IPS-15b (cell line): ENCODE data around the gene TNRC6C.

Source experiments
- H3K27me3 ChIP-seq: one replicate; pipeline ENCODE4 v1.6.1; 2013; ENCODE audit warnings: low read length; ENCODE audit not compliant: control insufficient read depth, insufficient read depth
- H3K36me3 ChIP-seq: one replicate; pipeline ENCODE4 v1.6.1; 2013; ENCODE audit warnings: low read length; ENCODE audit not compliant: control insufficient read depth, insufficient read depth
- H3K4me1 ChIP-seq: one replicate; pipeline ENCODE4 v1.6.1; 2013; ENCODE audit warnings: mild to moderate bottlenecking, low read length; ENCODE audit not compliant: control insufficient read depth, insufficient read depth
- H3K4me3 ChIP-seq: one replicate; pipeline ENCODE4 v1.5.1; 2013; ENCODE audit warnings: low read depth, low read length
- H3K9ac ChIP-seq: one replicate; pipeline ENCODE4 v1.6.1; 2013; ENCODE audit warnings: low read depth, mild to moderate bottlenecking, low read length
- H3K9me3 ChIP-seq: one replicate; pipeline ENCODE4 v1.6.1; 2013; ENCODE audit warnings: mild to moderate bottlenecking, low read length; ENCODE audit not compliant: control insufficient read depth, insufficient read depth

Gene TNRC6C

DNA sequence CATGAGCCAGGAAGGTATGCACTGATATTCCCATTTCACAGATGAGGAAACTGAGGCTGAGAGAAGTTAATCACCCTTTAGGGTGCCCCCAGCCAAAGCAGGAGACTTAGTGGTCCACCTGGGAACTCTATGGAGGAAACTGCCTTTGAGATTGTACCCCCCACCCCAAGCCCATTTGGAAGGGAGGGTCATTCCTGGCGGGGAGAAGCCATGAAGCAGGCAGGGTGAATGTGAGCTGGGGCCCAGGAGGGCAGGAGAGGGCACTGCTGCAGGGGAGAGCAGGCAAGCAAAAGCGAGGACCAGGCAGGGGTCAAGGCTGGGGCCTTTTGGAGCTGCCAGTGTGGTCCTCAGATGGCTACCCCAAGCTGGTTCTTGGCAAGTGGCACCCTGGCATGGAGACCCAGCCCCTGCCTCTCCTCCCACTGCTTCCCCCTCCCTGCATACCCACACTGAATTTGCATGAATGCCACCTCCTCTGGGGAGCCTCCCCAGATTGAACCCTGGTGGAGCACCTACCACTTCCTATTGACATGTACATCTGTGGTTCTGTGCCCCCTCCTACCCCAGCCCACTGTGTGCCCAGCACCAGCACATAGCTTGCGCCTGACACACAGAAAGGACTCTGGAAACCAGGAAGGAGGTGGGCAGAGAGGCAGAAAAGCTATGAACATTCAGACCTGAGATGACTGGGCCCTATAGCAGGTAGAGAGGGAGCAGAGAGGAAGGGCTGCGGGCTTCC lies 171.0 kb downstream of the TNRC6C start:
- no peak overlapping the region for H3K9ac ChIP-seq
- peak overlapping the region; percentile 37 for H3K4me3 ChIP-seq

DNA sequence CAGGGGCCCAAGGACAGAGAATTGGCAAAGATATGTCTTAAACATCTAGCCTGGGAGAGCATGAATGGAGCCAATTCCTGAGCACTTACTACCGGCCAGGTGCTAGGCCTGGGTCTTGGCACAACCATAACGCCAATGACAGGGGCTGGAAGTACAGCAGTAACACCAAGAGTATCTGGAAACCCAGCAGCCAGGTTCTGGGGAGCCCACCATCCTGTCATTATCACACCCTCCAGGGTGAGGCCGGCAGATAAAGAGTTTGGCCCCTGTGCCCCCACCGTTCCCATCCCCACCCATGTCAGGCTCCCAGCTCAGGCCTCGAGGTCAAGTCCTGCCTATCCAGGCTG lies 171.6 kb downstream of the TNRC6C start:
- Histone ChIP-seq H3K4me1 (peaks cover 11% of the 10 kb centered on the region), H3K4me3 (no peak overlapping the region)

More for the DNA sequence above, 171.0 kb downstream of the TNRC6C start:
- H3K4me1 ChIP-seq, result peaks cover 11% of the 10 kb centered on the region
- peaks cover 28% of the 10 kb centered on the region for H3K27me3 ChIP-seq
- no peaks in the 10 kb centered on the region for H3K9me3 ChIP-seq
- peaks cover 7% of the 10 kb centered on the region for H3K36me3 ChIP-seq

DNA sequence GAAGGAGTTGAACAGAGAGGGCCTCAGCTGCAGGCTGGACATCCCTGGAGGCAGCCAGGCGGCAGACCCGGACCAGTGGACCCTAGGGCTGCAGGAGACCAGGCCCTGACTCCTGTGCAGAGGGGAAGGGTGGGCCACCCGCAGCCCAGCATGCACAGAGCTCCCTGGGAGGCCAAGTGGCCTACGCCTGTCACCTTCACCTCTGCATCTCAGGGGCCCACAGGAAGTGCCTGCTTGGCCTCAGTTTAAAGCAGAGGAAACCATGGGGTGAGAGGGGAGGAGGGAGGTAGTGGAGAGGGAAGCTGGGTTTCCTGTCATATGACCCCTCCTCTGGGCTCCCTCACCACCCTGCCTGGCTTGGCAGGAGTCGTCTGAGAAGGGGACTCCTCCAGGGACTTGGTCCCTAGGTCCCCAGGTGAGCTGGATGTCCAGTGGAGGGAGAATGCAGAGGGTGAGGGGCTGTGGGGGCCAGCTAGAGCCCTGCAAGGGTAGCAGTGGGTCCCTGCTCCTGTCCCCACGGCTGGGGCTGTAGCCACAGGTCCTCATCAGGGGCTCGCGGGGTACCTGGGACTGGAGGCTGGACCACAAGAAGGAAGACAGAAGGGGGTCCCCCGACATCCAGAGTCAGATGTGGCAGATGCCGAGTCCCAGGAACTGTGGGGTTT lies 172.1 kb downstream of the TNRC6C start, which contains the start of gene TMC8:
Gene TMC8 (plus strand): TSS at position 335 of the 665 bp plus-strand sequence. CDS start 818 bp downstream, outside the sequence.
- peaks cover 5% of the 10 kb centered on the region for H3K36me3 ChIP-seq
- H3K4me1 ChIP-seq, result peaks cover 11% of the 10 kb centered on the region
- peak within 1 kb of the TSS; percentile 37 for H3K4me3 ChIP-seq
- no peaks in the 10 kb centered on the region for H3K9me3 ChIP-seq
- H3K27me3 ChIP-seq, result peaks cover 28% of the 10 kb centered on the region
- no peak within 1 kb of the TSS for H3K9ac ChIP-seq

More for the DNA sequence above, 171.6 kb downstream of the TNRC6C start:
- H3K9ac ChIP-seq, result no peak overlapping the region
- H3K36me3 ChIP-seq, result peaks cover 7% of the 10 kb centered on the region
- H3K9me3 ChIP-seq, result no peaks in the 10 kb centered on the region
- H3K27me3 ChIP-seq, result peaks cover 28% of the 10 kb centered on the region

DNA sequence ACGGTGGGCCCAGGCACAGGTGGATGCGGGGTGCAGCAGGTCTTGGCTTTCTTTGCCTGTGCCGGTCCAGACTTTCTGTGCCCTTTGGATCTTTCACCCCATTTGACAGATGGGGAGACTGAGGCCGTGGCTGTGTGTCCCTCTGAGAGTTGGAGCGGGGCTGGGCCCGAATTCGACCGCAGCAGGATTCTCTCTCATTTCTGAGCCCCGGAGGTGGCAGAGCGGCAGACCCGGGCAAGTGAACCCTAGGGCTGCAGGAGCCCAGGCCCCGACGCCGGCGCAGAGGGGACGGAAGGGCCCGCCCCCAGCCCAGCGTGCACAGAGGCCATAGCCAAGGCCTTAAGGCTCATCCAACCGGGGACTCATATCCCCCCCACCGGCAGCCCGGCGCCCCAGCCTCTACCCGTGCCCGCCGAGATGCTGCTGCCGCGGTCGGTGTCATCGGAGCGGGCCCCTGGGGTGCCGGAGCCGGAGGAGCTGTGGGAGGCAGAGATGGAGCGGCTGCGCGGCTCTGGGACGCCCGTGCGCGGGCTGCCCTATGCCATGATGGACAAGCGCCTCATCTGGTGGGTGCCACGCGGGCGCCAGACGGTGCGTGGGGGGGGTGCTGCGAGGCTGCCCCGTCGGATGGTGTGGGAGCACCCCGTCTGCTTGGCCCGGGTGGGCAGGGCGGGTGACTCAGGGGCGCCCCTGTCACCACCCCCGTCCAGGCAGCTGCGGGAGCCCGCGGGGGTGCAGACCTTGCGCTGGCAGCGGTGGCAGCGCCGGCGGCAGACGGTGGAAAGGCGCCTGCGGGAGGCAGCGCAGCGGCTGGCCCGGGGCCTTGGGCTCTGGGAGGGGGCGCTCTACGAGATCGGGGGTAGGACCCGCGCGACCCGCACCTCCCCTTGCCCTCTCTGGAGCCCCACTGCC lies 172.9 kb downstream of the TNRC6C start:
- H3K36me3 ChIP-seq, result no peaks in the 10 kb centered on the region
- peaks cover 28% of the 10 kb centered on the region for H3K27me3 ChIP-seq
- H3K9ac ChIP-seq, result no peak overlapping the region
- no peaks in the 10 kb centered on the region for H3K9me3 ChIP-seq
- peak overlapping the region; percentile 37 for H3K4me3 ChIP-seq
- peaks cover 11% of the 10 kb centered on the region for H3K4me1 ChIP-seq

DNA sequence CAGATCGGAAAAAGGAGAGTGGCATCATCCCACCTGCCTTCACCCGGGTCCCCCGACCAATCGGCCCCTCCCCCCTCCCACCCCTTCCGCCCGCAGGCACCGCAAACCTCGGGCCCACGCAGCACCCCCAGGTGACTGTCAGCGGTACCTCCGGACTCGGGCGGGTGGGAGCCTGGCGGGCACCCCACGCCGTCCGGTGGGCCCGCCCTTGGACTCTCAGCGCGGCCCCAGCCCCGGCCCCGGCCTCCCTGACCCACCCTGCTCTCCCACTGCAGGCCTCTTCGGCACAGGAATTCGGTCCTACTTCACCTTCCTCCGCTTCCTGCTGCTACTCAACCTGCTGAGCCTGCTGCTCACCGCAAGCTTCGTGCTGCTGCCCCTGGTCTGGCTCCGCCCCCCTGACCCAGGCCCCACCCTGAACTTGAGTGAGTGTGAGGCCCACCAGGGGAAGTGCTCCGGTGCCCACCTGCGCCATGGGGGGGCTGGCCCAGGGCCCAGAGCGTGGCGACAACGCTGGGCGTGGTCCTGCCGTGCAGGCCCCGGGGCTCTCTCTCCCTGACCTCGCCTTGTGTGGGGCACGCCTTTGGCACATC lies 173.7 kb downstream of the TNRC6C start:
- no peaks in the 10 kb centered on the region for H3K36me3 ChIP-seq
- peak overlapping the region; percentile 37 for H3K4me3 ChIP-seq
- H3K4me1 ChIP-seq, result peaks cover 8% of the 10 kb centered on the region
- no peaks in the 10 kb centered on the region for H3K9me3 ChIP-seq
- no peak overlapping the region for H3K9ac ChIP-seq
- peaks cover 28% of the 10 kb centered on the region for H3K27me3 ChIP-seq

DNA sequence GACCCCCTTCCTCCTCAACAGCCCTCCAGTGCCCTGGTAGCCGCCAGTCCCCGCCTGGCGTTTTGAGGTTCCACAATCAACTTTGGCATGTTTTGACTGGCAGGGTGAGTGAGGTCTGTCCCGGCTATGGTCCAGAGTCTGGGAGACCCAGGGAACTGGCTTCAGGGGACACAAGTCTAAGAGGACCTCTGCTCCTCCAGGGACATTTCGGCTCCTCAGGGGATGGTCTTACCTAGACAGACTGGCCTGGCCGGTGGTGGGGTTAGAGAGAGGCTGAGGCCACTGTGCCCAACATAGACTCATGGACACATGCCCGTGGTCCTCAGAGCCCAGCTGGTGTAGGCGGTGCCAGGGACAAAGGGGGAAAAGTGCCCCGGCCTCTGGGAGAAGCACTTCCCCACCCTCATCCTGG lies 174.3 kb downstream of the TNRC6C start:
- H3K9me3 ChIP-seq, result no peaks in the 10 kb centered on the region
- H3K36me3 ChIP-seq, result no peaks in the 10 kb centered on the region
- H3K4me1 ChIP-seq, result peaks cover 7% of the 10 kb centered on the region
- H3K9ac ChIP-seq, result no peak overlapping the region
- no peak overlapping the region for H3K4me3 ChIP-seq
- peaks cover 28% of the 10 kb centered on the region for H3K27me3 ChIP-seq

DNA sequence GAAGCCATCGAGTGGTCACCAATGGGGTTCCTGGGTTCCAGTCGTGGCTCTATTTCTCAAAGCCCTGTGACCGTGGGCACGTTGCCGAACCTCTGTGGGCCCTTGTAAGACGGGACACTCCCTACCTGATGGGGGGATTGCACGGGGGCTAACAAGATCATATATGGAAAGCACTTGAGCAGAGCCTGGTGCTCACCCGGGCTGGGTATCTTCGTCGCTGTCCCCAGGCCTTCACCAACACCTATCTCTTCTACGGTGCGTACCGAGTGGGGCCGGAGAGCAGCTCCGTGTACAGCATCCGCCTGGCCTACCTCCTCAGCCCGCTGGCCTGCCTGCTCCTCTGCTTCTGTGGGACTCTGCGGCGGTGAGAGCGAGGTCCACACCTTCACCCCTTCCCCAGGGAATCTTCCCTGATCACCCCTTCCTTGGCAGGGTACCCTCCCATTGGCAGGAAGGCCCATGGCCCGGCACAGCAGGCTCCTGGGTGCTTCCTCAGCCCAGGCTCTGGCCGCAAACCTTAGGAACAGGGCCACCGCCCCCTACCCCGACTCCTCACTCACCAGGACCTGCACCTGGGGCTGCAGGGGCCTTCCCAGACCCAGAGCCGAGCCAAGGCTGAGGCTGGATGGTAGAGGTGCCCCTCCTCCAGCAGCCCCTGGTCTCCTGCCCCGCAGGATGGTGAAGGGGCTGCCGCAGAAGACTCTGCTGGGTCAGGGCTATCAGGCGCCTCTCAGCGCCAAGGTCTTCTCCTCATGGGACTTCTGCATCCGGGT lies 174.9 kb downstream of the TNRC6C start:
- H3K4me3 ChIP-seq, result no peak overlapping the region
- H3K9me3 ChIP-seq, result no peaks in the 10 kb centered on the region
- H3K27me3 ChIP-seq, result peaks cover 28% of the 10 kb centered on the region
- H3K4me1 ChIP-seq, result peaks cover 7% of the 10 kb centered on the region
- no peak overlapping the region for H3K9ac ChIP-seq
- H3K36me3 ChIP-seq, result no peaks in the 10 kb centered on the region

DNA sequence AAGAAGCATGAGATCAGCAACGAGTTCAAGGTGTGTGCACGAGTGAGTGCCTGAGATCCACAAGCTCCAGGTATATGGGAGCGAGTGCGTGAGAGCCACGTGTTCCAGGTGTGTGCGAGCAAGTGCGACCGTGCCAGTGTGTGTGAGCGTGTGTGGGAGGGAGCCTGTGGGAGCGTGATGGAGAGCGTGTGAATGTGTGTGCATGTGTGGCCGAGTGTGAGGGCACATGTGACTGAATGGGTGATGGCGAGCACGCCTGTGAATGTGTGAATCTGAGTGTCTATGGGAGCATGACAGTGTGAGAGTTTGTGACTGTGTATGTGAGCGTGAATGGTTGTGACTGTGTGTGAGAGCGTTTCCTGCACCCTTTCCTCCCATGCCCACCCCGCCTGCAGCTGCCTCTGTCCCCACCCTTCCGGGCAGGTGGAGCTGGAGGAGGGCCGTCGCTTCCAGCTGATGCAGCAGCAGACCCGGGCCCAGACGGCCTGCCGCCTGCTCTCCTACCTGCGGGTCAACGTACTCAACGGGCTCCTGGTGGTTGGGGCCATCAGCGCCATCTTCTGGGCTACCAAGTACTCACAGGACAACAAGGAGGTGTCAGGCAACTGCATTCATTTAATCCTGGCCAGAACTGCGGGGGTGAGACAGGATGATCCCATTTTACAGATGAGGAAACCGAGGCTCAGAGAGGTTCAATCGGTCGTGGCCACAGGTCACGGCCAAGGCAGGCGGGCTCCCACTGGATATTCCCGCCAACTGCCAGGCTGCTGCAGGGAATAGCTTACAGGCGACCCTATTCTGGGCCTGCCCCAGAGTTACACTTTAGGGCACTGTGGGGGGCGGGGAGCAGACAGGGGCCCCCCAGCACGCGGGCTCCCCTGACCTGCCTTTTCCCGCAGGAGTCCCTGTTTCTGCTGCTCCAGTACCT lies 175.7 kb downstream of the TNRC6C start:
- H3K27me3 ChIP-seq, result peaks cover 27% of the 10 kb centered on the region
- no peak overlapping the region for H3K9ac ChIP-seq
- H3K4me1 ChIP-seq, result peaks cover 5% of the 10 kb centered on the region
- H3K9me3 ChIP-seq, result no peaks in the 10 kb centered on the region
- H3K36me3 ChIP-seq, result no peaks in the 10 kb centered on the region
- peak overlapping the region; percentile 22 for H3K4me3 ChIP-seq

DNA sequence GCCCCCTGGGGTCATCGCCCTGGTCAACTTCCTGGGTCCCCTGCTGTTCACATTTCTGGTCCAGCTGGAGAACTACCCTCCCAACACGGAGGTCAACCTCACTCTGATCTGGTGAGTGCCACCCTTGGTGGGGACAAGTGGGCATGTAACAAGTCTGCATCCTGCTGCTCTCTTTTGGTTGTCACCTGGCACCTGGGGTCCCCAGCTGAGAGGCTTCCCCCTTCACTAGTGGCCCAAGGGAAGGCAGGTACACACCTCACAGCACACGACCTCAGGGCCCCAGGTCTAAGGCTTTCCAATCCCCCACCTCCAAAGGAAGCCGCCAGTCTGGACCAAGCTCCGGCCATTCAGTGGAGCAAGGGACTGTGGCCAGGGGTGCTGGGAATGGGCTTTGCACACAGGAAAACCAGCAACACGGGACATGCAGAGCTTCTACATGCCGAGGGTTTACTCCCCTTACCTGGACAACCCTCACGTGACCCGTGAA lies 176.4 kb downstream of the TNRC6C start:
- Histone ChIP-seq H3K9ac (no peak overlapping the region), H3K27me3 (peaks cover 25% of the 10 kb centered on the region)

DNA sequence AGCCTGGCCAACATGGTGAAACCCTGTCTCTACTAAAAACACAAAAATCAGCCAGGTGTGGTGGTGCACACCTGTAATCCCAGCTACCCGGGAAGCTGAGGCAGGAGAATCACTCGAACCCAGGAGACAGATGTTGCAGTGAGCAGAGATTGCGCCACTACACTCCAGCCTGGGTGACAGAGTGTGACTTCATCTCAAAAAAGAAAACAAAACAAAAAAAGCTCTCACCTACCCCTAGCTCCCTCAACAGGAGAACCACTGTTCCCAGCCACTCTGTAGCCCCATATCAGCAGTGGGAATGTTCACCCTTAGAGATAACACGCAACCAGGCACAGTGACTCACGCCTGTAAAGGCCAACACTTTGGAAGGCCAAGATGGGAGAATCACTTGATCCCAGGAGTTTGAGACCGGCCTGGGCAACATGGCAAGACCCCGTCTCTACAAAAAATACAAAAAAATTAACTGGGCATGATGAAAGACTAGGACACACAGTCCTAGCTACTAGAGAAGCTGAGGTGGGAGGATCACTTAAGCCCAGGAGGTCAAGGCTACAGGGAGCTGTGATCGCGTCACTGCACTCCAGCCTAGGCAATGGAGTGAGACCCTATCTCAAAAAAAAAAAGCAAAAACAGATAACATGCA lies 177.5 kb downstream of the TNRC6C start:
- H3K4me3 ChIP-seq, result no peak overlapping the region
- no peaks in the 10 kb centered on the region for H3K36me3 ChIP-seq
- no peaks in the 10 kb centered on the region for H3K9me3 ChIP-seq
- H3K9ac ChIP-seq, result no peak overlapping the region
- peaks cover 18% of the 10 kb centered on the region for H3K27me3 ChIP-seq
- peaks cover 4% of the 10 kb centered on the region for H3K4me1 ChIP-seq

More for the DNA sequence above, 176.4 kb downstream of the TNRC6C start:
- Histone ChIP-seq H3K4me3 (no peak overlapping the region), H3K36me3 (no peaks in the 10 kb centered on the region), H3K9me3 (no peaks in the 10 kb centered on the region), H3K4me1 (peaks cover 4% of the 10 kb centered on the region)
